SK-N-SH treated with all-trans-retinoic acid at 6 μM for 48 hours (cell line): ENCODE results near the gene KLHL25.
"Not testable (repeated sequence)": the region's sequence is repeated elsewhere in the genome, so short reads cannot be mapped to it uniquely, and the experiment has no call there.

Experiments used
- ATAC-seq: fragments of 200-7000 bp; cut with Tn5 transposase; 3 replicates; pipeline ENCODE4 v1.9.1; 2020; ENCODE audit warnings: mild to moderate bottlenecking, moderate library complexity
- BACH2 ChIP-seq: fragments of 250-450 bp; sonication (Bioruptor Pico); IDR thresholded peaks from 2 replicates; pipeline ENCODE4 v1.9.0; 2021; ENCODE audit warnings: mild to moderate bottlenecking, borderline replicate concordance
- CREB5 ChIP-seq: fragments of 250-450 bp; sonication (Bioruptor Pico); IDR thresholded peaks from 2 replicates; pipeline ENCODE4 v1.5.1; 2020; ENCODE audit warnings: low read depth, mild to moderate bottlenecking, moderate library complexity
- CSRNP3 ChIP-seq: fragments of 250-450 bp; sonication (Bioruptor Pico); IDR thresholded peaks from 2 replicates; pipeline ENCODE4 v1.5.1; 2021; ENCODE audit warnings: mild to moderate bottlenecking, moderate library complexity
- ESRRG ChIP-seq: fragments of 250-450 bp; sonication (Bioruptor Pico); IDR thresholded peaks from 2 replicates; pipeline ENCODE4 v1.6.1; 2021; ENCODE audit warnings: mild to moderate bottlenecking
- GLIS3 ChIP-seq: fragments of 250-450 bp; sonication (Bioruptor Pico); IDR thresholded peaks from 2 replicates; pipeline ENCODE4 v1.5.0; 2020; ENCODE audit warnings: mild to moderate bottlenecking, moderate library complexity
- ISL1 ChIP-seq: fragments of 250-450 bp; sonication (Bioruptor Pico); IDR thresholded peaks from 2 replicates; pipeline ENCODE4 v2.1.2; 2022; ENCODE audit warnings: mild to moderate bottlenecking, moderate library complexity
- OSR1 ChIP-seq: fragments of 250-450 bp; sonication (Bioruptor Pico); IDR thresholded peaks from 2 replicates; pipeline ENCODE4 v1.8.0; 2022; ENCODE audit warnings: moderate library complexity, mild to moderate bottlenecking, inconsistent platforms
- PATZ1 ChIP-seq: fragments of 250-450 bp; sonication (Bioruptor Pico); IDR thresholded peaks from 2 replicates; pipeline ENCODE4 v1.8.0; 2020; ENCODE audit warnings: mild to moderate bottlenecking, moderate library complexity, borderline replicate concordance
- POU6F1 ChIP-seq: fragments of 250-450 bp; sonication (Bioruptor Pico); IDR thresholded peaks from 2 replicates; pipeline ENCODE4 v1.8.0; 2021; ENCODE audit warnings: low read depth, mild to moderate bottlenecking, moderate library complexity, borderline replicate concordance
- PPARA ChIP-seq: fragments of 250-450 bp; sonication (Bioruptor Pico); IDR thresholded peaks from 2 replicates; pipeline ENCODE4 v1.5.0; 2020; ENCODE audit warnings: mild to moderate bottlenecking, borderline replicate concordance
- RARB ChIP-seq: fragments of 250-450 bp; sonication (Bioruptor Pico); IDR thresholded peaks from 2 replicates; pipeline ENCODE4 v1.8.0; 2021; ENCODE audit warnings: mild to moderate bottlenecking, moderate library complexity
- TCF4 ChIP-seq: fragments of 250-450 bp; sonication (Bioruptor Pico); IDR thresholded peaks from 2 replicates; pipeline ENCODE4 v1.8.0; 2021; ENCODE audit warnings: mild to moderate bottlenecking, moderate library complexity, borderline replicate concordance
- TOX ChIP-seq: fragments of 250-450 bp; sonication (Bioruptor Pico); IDR thresholded peaks from 2 replicates; pipeline ENCODE4 v1.8.0; 2021; ENCODE audit warnings: mild to moderate bottlenecking, moderate library complexity, borderline replicate concordance
- TSHZ2 ChIP-seq: fragments of 250-450 bp; sonication (Bioruptor Pico); IDR thresholded peaks from 2 replicates; pipeline ENCODE4 v1.5.0; 2020; ENCODE audit warnings: mild to moderate bottlenecking, moderate library complexity
- ZC3H10 ChIP-seq: fragments of 250-450 bp; sonication (Bioruptor Pico); IDR thresholded peaks from 2 replicates; pipeline ENCODE4 v1.5.1; 2021; ENCODE audit warnings: mild to moderate bottlenecking, moderate library complexity
- ZFP30 ChIP-seq: fragments of 450-650 bp; formaldehyde crosslinking; IDR thresholded peaks from 2 replicates; pipeline ENCODE4 v1.5.0; 2022; ENCODE audit warnings: mild to moderate bottlenecking, moderate library complexity
- ZNF565 ChIP-seq: fragments of 450-650 bp; formaldehyde crosslinking; conservative IDR thresholded peaks from 2 replicates; pipeline ENCODE4 v1.5.0; 2020; ENCODE audit warnings: low read depth, mild to moderate bottlenecking, moderate library complexity
- ZNF8 ChIP-seq: fragments of 450-650 bp; formaldehyde crosslinking; IDR thresholded peaks from 2 replicates; pipeline ENCODE4 v1.5.0; 2020; ENCODE audit warnings: mild to moderate bottlenecking, moderate library complexity

Gene KLHL25

GRCh38 chr15:85832394-85832793, 37.7 kb upstream of the KLHL25 start (continued):
- no peak for TF ChIP-seq CREB5 (CRISPR knock-in tag)
- no peak for TF ChIP-seq BACH2

- TF ChIP-seq GLIS3: no peak
- TF ChIP-seq OSR1 (CRISPR knock-in tag): no peak
- no peak for TF ChIP-seq ISL1 (CRISPR knock-in tag)
- peak; percentile 80; the same call in 1 of the 2 replicates for TF ChIP-seq TSHZ2 (CRISPR knock-in tag)
- TF ChIP-seq ZNF565 (CRISPR knock-in tag): no peak
- no peak for TF ChIP-seq ZC3H10
- no peak for TF ChIP-seq PATZ1 (CRISPR knock-in tag)
- no peak for TF ChIP-seq ZFP30 (CRISPR knock-in tag)
- TF ChIP-seq ESRRG (CRISPR knock-in tag): no peak
- TF ChIP-seq POU6F1 (CRISPR knock-in tag): no peak
- peak; percentile 92 for TF ChIP-seq TCF4 (CRISPR knock-in tag)
- no peak for TF ChIP-seq RARB (CRISPR knock-in tag)
- no peak for TF ChIP-seq ZNF8
- TF ChIP-seq BACH2: no peak
- ATAC-seq: peak; percentile 99
These were observed 36.8 kb upstream of the KLHL25 start for GRCh38 chr15:85831415-85832113.

- not testable (repeated sequence) for ATAC-seq
These were observed 35.0 kb upstream of the KLHL25 start for GRCh38 chr15:85829754-85830153.

GRCh38 chr15:85828874-85829273, 34.1 kb upstream of the KLHL25 start:
- no peak for ATAC-seq
- TF ChIP-seq CSRNP3: no peak
- no peak for TF ChIP-seq GLIS3
- TF ChIP-seq ZNF8: no peak
- no peak for TF ChIP-seq ZC3H10

- no peak for ATAC-seq
- TF ChIP-seq TOX: no peak
- no peak for TF ChIP-seq PPARA (CRISPR knock-in tag)
- no peak for TF ChIP-seq TSHZ2 (CRISPR knock-in tag)
- no peak for TF ChIP-seq OSR1 (CRISPR knock-in tag)
These were observed 33.4 kb upstream of the KLHL25 start for GRCh38 chr15:85828126-85828525.
